Stimulated activated CD4-positive, alpha-beta T cell treated with anti-CD3 and anti-CD28 coated beads, TNF-alpha, amount 100 ng/mL, for 24 hours (primary cell): Measurements from ENCODE around the gene ASS1.

ENCODE experiments used
- DNase-seq, 3 experiments: peaks; one replicate each; pipeline ENCODE4 v3.0.0-alpha.2; 2020; ENCODE audit warnings: low read depth in 3 of 3

Gene ASS1

DNA sequence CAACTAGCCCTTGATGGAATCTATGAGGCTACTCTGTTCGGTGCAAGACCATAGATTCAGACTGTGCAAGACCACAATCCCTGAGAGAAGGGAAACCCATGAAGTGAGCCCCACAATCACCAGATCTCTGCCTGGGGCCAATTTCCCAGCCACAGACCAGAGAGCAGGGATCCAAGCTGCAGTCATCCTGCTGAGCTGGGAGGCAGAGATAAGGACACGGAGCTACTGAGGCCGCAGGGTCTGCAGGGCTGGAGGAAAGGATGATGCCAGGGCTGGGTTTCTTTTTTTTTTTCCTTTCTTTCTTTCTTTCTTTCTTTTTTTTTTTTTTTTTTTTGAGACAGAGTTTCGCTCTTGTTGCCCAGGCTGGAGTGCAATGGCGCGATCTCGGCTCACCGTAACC lies 86.9 kb downstream of the ASS1 start:
- DNase-seq, result no peak

DNA sequence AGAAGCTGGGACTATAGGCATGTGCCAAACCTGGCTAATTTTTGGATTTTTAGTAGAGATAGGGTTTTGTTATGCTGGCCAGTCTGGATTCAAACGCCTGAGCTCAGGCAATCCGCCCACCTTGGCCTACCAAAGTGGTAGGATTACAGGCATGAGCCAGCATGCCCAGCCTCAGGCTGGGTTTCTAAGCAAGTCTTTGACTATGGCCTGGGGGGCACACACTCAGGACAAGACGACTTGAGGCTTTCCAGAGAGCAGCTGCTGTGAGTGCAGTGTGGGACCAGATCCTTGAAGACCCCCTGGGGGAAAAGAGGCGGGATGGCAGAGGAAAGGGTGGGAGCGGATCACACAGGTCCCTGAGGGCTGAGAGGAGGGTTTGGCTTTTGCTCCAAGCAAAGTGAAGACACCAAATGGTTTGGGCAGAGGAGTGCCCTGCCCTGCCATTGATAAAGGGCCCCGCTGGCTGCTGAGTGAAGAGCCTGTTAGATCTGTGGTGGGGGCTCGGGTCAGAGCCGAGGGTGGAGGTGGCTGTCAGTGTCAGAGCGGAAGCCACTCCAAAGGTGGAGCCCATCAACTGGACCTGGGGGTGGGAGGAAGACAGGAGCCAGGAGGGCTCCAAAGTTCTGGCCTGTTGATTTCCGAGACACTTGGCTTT lies 87.8 kb downstream of the ASS1 start:
- DNase-seq, result no peak

GRCh38 chr9:130535818-130536521 lies 91.2 kb downstream of the ASS1 start:
- no peak for DNase-seq

GRCh38 chr9:130536701-130537107 lies 91.9 kb downstream of the ASS1 start:
- no peak for DNase-seq

DNA sequence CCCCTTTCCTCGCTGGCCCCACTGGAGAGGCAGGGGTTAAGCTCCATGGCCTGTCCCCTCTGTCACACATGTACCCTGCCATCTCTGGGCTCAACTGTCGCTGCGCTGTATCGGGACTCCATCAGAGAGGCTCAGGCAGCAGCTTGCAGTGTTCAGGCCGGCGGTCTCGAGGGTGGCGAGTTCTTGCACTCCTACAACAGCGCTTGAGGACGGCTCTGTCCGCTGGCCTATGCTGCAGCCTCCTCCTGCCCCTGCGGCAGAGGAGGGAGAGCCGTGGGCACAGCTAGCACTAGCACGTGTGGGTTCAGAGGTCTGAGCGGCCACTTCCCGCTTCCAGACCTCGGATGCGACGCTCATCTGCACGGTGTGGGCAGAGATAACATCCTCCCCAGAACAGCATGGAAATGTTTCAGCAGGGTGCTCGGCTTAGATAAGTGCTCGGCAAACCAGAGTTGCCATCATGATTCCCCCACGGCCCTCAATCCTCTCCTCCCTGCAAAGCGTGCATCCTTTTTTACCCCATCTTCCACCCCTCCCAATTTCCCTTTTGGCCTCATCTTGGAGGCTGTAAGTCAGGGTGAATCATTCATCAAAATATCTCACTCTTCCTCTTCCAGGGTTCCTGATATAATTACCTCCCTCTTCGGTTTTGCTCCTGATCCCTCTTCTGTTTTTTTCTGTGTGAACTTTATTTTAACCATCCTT lies 92.7 kb downstream of the ASS1 start:
- DNase-seq, result no peak

GRCh38 chr9:130539420-130540223 lies 94.9 kb downstream of the ASS1 start:
- no peak for DNase-seq

DNA sequence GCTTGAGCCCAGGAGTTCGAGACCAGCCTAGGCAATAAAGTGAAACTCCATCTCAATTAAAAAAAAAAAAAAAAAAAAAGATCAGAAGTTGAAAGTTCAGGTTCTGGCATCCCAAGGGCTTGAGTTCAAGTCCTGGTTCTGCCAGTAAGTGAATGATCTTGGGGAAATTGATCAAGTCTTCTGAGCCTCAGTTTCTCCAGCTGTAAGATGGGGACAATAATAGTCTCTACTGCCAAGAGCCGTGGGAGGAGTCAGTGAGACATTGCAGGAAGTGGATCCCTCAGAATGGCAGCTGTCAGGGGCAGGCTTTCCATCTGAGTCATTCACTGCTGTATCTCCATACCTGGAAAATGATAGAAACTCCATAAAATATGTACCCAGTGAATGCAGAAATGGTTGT lies 96.8 kb downstream of the ASS1 start:
- no peak for DNase-seq

DNA sequence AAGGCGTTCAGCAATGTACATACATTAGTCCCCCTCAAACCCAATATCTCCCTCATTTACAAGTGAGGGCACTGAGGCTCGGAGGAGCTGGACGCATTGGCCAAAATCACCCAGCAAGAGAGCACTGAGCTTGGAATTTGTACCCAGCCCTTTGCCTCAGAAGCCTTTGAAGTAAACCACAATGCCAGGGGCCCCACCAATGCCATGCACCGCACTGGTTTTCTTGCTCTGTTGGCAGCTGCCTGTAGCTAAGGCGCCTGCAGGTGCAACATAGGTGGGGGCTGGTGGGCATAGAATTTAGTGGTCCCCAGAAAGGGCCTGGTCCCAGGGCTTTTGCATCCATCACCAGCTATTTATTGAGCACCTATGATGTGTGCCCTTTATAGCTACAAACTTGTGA lies 97.3 kb downstream of the ASS1 start:
- no peak for DNase-seq

DNA sequence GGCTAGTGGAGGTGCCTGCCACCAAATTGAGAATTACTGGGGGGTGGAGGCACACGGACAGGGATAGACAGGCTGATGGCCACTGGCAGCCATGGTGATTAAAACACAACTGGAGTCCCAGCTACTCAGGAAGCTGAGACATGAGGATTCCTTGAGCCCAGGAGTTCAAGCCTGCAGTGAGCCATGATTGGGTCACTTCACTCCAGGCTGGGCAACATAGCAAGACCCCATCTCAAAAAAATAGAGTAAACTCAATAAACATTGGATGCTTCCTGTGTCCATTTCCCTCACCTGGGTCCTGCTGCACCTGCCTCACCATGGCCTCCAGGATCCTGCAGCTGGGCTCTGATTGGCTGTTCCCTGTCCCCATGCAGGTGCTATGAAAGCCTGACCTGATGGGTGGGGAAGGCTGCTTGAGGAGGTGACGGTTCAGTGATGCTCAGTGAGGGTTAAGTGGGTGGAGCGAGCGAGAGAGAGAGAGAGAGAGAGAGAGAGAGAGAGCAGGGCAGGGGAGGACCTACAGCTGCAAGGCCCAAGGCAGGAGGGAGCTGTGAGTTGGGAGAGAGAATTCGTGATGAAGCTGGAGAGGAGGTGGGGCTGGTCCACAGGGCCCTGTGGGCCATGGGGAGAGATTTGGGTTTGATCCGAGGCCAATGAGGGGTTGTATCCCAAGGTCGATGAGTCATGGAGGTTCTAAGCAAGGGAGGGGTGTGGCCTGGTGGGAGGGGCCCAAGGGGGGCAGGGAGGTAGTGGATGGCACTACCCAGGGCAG lies 97.9 kb downstream of the ASS1 start:
- DNase-seq, result no peak

GRCh38 chr9:130543368-130543767 lies 98.6 kb downstream of the ASS1 start:
- no peak for DNase-seq

GRCh38 chr9:130543859-130544258 lies 99.1 kb downstream of the ASS1 start:
- DNase-seq, result no peak

DNA sequence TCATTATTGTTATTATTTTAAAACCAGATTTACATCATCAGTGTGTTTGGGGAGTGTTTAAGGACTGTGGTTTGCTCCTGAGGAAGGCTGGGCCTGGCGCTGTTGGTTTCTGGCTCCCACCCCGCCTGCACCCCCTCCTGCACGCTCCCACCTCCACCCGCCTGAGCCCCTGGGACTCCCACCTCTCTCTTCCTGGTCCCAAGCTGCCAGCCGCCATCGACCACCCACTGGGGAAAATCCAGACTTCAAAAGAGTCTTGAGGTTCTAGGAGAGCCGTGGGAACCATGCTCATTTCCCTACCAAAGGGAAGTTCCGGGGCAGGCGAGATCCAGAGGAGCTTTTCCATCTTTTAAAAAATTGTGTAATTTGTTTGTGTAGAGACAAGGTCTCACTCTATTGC lies 99.6 kb downstream of the ASS1 start:
- DNase-seq, result no peak

DNA sequence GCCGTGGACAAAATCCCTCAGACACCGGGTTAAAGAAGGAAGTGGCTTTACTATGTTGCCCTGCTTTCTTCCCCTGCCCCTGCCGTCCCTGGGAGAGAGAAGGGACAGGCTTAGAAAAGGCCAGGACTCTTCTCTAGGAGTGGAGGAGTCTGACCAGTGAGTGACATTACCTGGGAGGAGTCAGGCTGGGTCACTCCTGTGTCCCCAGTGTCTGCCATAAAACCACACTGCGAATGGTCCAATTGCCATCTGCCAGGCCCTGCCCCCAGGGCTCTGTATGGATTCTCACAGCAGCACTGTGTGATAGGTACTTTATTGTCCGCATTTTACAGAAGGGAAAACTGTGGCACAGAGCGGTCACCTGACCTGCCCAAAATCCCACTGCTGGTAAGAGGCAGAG lies 103.3 kb downstream of the ASS1 start:
- DNase-seq, result no peak

DNA sequence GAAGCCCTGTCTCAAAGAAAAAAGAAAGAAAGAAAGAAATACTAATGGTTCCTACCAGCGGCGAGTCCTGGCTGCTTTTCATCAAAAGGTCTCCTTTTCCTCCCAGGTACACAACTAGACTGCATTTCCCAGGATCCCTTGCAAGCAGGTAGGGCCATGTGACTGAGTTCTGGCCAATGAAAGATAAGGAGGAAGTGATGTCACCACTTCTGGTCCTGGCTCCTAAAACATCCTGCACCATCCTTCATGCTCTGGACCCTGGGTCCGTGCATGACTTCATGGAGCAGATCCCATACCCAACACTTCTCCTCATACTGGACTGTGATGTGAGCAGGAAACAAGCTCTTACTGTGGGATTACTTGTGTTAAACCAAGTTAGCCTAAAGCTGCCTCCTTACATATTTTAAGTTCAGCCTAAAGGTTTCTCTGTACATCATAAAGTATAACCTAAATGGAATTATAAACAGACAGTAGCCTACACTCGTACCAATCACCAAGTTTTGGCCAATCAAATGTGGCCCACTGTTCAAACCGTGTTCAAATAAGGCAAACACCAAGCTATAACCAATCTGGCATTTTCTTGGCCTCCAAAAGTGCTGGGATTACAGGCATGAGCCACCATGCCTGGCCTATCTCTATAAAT lies 104.5 kb downstream of the ASS1 start:
- no peak for DNase-seq
